ENCODE results near the gene TRPC4. TPM values are rescaled to one million over a fixed set of nuclear protein-coding genes. Genes with fewer than 3 reads are reported as not detected.

The TRPC4 gene
- total RNA-seq, 1 donor from 2014 or later = 0.19 TPM

GRCh38 chr13:37656247-37656940 lies 213.2 kb downstream of the TRPC4 start:
- no peak for DNase-seq
- H3K27me3 ChIP-seq (ENCODE audit: low read depth) = no peaks in the 10 kb centered on the region
- H3K4me3 ChIP-seq = no peak overlapping the region
- TF ChIP-seq CTCF (IDR thresholded peaks at IDR 0.05; ENCODE audit: borderline replicate concordance) = no peak
- H3K9me3 ChIP-seq (replicated peaks) = no peaks in the 10 kb centered on the region
- no peak overlapping the region for H3K27ac ChIP-seq (replicated peaks)
- no peaks in the 10 kb centered on the region for H3K36me3 ChIP-seq
- intact Hi-C loops (cut with micrococcal nuclease) = no loop called here
- H3K4me1 ChIP-seq = no peaks in the 10 kb centered on the region

GRCh38 chr13:37652596-37652995 lies 217.0 kb downstream of the TRPC4 start:
- H3K4me3 ChIP-seq = no peak overlapping the region
- DNase-seq = no peak
- H3K4me1 ChIP-seq = no peaks in the 10 kb centered on the region
- H3K27me3 ChIP-seq (ENCODE audit: low read depth) = no peaks in the 10 kb centered on the region
- TF ChIP-seq CTCF (IDR thresholded peaks at IDR 0.05; ENCODE audit: borderline replicate concordance) = no peak
- no peaks in the 10 kb centered on the region for H3K9me3 ChIP-seq (replicated peaks)
- no peaks in the 10 kb centered on the region for H3K36me3 ChIP-seq
- intact Hi-C loops (cut with micrococcal nuclease) = no loop called here
- no peak overlapping the region for H3K27ac ChIP-seq (replicated peaks)

- no peak for TF ChIP-seq CTCF (IDR thresholded peaks at IDR 0.05; ENCODE audit: borderline replicate concordance)
- intact Hi-C loops (cut with micrococcal nuclease) = no loop called here
- Histone ChIP-seq H3K27me3 (ENCODE audit: low read depth) (no peaks in the 10 kb centered on the region), H3K36me3 (no peaks in the 10 kb centered on the region), H3K27ac (replicated peaks) (no peak overlapping the region), H3K4me3 (no peak overlapping the region), H3K4me1 (no peaks in the 10 kb centered on the region), H3K9me3 (replicated peaks) (no peaks in the 10 kb centered on the region)
- DNase-seq = no peak
Measured at GRCh38 chr13:37651891-37652290, 217.7 kb downstream of the TRPC4 start.

- no peaks in the 10 kb centered on the region for H3K4me1 ChIP-seq
- no peaks in the 10 kb centered on the region for H3K36me3 ChIP-seq
- no peak for DNase-seq
- intact Hi-C loops (cut with micrococcal nuclease) = no loop called here
- TF ChIP-seq CTCF (IDR thresholded peaks at IDR 0.05; ENCODE audit: borderline replicate concordance) = no peak
- H3K9me3 ChIP-seq (replicated peaks) = no peaks in the 10 kb centered on the region
- H3K4me3 ChIP-seq = no peak overlapping the region
- no peaks in the 10 kb centered on the region for H3K27me3 ChIP-seq (ENCODE audit: low read depth)
- no peak overlapping the region for H3K27ac ChIP-seq (replicated peaks)
Measured at GRCh38 chr13:37648609-37649008, 221.0 kb downstream of the TRPC4 start.

- H3K27ac ChIP-seq (replicated peaks) = no peak overlapping the region
- H3K4me3 ChIP-seq = no peak overlapping the region
- H3K36me3 ChIP-seq = no peaks in the 10 kb centered on the region
- H3K27me3 ChIP-seq (ENCODE audit: low read depth) = no peaks in the 10 kb centered on the region
- H3K9me3 ChIP-seq (replicated peaks) = no peaks in the 10 kb centered on the region
- intact Hi-C loops (cut with micrococcal nuclease) = no loop called here
- TF ChIP-seq CTCF (IDR thresholded peaks at IDR 0.05; ENCODE audit: borderline replicate concordance) = no peak
- H3K4me1 ChIP-seq = no peaks in the 10 kb centered on the region
- DNase-seq = no peak
Measured at GRCh38 chr13:37647031-37647650, 222.4 kb downstream of the TRPC4 start.
